HG02678 (cell line): ENCODE results near the gene FGF14.
"Not testable (repeated sequence)": the region's sequence is repeated elsewhere in the genome, so short reads cannot be mapped to it uniquely, and the experiment has no call there.

Experiments
- ATAC-seq: cut with Tn5 transposase; IDR thresholded peaks from one replicate; pipeline ENCODE4 v1.9.1; 2021; ENCODE audit warnings: mild to moderate bottlenecking, moderate library complexity; ENCODE audit not compliant: unreplicated experiment

The FGF14 gene

DNA sequence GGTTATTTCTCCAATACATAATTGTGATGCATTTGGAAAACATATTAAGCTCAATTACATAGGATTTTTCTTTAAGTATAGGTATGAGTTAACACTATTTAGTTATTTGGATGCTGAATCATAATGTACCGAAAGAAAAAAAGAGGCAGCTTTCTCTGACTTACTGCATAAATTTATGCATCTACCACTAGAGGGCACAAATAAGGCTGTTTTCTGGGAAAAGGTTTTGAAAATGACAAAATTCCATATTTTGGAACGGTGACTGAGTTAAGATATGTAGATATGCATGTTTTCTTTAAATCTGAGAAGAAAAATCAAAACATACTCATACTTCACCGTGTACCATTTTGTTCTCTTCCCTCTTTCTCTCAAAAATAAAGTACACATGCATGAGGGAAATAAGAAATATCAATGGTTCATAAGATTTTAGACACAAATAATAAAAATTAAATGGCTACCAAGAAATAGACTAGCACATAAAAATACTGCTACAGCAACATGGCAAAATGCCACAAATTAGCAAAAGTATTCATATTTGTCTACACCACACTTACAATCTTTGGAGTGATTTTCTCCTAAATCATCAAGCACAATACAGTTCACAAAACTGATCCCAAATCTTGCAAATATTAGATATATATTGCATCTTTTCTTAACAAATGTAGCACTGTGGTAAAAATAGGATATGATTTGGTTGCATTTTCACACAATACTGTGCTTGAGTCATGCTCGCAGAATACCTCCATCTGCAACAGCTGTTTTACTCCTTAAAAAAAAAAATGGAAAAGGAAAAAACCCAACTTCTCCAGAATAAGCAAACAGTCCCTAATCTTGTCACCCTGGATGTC is 260.0 kb downstream of the FGF14 start:
- peak; percentile 53 for ATAC-seq

DNA sequence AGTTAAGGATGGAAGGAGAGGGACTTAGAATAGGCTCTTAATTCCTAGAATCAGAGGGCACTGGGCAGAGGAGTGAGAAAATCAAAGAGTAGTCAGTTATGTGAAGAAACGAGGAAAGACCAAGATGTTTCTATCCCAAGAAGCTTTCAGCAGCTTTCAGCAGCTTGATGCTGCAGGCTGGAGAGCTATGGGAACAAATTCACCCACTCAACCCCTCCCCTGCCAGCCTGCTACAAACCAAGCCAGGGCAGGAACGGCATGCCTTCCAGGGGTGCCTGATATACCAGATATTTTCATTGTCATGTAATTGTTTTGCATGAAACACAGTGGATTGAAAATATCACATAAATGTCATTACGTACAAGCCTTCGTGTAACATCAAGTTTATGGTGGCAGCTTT is 262.2 kb downstream of the FGF14 start:
- ATAC-seq: no peak

DNA sequence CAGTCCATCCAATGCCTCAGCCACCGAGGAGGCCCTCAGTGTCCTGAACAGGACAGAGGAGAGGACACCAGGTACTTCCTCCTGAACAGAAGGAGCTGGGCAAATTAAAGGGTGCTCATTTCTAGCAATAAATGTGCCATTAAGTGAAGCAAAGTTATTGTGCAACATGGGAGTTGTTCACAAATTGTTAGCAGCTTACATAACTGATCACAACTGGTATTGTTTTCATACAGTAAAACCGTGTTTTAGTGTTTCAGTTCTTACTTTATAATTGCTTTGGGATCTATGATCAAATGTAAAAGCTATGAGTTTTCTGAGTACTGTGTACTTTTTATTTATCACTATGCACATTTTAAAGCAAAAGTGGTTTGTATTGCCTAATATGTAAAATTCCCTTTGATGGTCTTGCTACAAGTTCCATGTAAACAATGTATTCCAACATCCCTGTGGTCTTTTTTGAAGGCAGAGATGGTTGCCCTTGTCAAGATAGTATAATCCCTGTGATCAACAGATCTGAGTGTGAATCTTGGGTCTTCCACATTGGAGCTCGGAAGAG is 263.1 kb downstream of the FGF14 start:
- no peak for ATAC-seq

DNA sequence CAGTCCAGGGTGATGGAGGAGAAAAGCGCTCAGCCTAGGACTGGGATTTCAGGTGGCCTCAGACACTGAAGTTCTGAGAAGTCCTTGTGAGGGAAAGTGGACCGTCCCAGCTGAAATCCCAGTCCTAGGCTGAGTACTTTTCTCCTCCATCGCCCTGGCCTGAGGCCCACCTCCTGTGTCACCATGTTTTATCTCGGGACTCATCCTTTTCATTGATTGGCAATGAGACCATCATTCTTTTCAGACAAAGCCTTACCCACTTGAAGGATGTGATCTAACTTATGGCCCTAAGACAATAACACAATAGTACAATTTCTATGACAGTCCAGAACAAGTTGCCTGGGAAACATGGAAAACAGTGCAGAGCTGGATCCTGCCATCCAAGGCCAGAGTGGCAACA is 263.9 kb downstream of the FGF14 start:
- ATAC-seq: not testable (repeated sequence)

DNA sequence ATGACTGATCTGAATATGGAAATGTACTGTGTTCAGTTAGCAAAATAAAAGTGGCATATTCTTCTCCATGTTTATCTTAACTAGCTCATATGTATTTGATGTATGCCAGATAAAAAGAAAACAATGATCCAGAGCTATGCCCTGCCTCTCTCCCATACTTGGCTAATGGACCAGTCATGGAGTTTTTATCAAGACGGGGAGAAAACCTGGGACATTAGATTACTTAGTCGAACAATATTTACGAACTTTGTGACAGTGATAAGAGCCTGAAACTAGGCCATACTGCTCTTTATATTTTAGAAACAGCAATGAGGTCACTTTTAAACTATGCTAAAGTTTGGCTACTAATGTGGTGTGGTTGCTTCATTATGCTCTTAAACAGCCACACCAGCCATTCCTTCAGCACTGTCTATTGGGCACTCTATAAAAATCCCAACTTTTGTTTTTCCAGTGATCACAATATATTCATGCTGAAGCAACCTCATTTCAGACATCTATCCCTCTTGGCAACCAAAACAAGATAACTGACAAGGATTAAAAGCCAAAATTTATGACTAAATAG is 265.0 kb downstream of the FGF14 start:
- no peak for ATAC-seq

DNA sequence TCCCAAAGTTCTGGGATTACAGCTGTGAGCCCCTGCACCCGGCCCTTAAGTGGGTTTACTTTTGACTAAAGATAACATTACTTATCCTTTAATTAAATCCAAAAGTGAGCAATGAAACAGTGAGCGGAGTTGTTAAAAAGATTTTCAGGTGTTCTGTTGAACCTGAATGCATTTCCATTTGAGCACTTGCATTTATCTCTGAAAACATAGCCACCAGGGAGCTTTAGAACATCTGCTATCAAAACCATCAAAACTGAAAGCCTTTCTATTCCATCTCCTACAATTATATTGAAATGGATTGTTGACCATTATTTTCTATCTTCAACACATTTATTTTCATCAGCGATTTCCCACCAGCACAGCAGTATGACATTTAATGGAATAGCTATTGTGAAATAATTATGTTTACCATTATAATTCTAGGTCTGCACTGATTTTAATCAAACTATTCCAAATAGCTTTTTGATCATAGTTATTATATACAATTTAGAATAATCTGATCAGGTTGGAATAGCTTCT is 269.0 kb downstream of the FGF14 start:
- ATAC-seq: no peak

DNA sequence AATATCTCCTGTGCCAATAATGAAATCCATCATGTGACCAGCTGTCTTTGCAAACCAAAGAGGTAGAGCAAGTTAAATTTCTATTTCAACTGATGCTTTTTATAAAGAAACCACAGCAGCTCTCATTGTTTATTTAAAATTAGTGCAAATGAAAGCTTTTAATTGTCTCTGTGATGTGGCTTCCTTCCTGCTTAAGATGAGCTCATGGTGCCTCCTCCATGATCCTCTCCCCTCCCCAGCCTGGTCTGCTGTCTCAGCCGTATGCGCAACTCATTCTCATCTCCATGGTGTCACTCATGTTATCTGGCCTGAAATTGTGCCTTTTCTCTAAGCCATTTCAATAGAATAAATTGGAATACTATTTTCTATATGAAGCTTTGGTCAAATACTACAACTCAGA is 270.6 kb downstream of the FGF14 start:
- ATAC-seq: no peak

DNA sequence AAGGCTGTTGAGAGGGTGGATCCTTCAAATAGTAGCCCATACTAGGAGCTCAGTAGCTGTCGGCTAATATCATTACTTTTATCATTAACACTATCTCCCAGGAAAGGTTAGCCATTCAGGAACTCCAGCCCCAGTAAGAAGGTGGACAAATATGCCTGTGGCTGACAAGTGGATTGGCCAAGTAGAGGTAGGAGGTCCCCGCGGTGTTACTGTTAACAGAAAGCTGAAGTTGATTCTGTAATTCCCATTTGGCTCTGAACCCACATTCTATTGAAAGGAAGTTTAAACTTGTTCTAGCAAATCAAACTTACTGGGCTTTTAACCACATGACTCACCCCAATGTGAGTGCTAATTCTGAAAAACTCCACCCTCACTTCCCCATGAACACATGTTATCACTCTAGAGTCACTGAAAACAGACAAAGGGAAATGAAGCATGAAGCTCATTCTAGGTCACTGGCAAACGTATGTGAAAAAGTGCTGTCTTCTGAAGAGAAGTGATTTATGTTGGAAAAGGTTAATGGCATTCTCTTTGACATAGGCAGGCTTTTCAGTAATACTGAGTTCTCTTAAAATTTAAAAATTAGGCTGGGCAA is 273.5 kb downstream of the FGF14 start:
- no peak for ATAC-seq

DNA sequence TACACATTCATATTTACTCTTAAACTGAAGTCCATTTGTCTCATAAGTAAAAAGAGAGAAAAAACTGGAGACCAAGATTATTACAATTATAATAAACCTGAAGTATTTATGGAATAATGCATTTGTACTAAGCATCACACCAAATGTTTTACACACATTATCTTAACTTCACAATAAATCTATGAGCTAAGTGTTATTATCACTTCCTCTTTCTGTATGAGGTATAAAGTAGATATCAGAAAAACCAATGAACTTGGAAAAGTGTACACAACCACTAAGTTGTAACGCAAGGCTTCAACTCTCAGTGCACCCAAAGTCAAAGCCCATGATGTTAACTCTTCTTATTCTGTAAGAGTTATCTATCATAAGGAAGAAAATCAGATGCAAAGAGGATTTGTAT is 274.7 kb downstream of the FGF14 start:
- no peak for ATAC-seq

DNA sequence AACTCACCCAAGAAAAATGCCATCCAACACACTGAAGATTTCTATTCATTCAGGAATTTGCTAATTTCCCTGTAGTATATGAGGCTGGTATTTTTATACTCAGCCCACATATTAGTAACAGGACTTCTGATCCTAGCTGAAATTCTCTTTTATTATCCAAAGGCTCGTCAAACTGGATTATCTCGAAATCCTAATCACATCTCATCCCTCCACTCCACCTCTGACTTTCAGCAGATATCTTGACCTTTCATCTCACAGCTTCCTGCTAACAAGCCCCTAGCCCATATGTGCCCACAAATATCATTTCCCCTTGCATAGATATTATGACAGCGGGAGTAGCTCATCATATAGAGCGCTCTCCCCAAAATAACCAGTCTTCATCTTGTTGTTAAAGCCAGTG is 279.7 kb downstream of the FGF14 start:
- no peak for ATAC-seq

DNA sequence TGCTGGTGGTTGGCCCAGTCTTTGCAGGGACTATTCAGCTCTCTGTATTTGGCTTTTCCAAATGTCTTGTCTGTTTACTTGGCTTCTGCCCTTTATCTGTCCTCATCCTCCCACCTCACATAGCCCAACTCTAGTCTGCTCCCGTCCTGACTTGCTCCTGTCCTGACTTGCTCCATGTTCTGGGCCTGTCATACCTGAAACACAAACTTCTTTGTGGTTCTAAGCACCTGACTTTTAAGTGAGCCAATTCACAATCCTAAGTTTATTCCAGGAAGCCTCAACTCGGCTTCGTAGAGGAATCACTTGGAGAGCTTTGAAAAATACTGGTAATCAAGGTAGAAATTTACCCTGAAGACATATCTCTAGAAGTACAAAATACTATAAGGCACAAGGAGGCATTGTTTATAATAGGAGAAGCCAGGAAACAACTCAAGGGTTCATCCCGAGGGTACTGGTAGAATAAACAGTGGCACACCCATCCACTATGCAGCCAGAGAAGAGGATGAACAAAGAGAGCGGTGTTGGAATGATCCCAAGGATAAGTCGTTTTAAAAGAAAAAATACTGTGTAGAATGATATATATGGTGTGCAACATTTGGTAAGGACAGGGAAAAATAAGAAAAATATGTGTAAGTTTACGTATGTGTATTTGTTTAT is 284.5 kb downstream of the FGF14 start:
- ATAC-seq: no peak

DNA sequence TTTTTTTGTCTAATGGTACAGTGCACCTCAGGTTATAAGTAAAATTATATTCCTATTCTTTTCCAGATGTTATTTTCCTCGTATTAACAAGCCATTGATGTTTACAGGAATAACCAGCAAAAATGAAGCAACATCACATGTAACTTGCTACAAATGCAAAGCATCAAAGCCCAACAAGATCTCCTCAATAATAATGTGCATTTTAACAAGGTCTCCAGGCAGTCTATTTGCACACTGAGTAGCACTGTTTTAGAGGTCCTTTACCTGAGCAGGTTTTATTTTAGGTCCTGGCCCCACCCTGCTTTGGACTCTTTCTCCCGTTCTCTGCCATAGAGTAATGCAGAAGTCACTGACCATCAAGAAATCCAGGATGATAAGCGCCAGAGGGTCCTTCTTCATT is 298.4 kb downstream of the FGF14 start:
- no peak for ATAC-seq

DNA sequence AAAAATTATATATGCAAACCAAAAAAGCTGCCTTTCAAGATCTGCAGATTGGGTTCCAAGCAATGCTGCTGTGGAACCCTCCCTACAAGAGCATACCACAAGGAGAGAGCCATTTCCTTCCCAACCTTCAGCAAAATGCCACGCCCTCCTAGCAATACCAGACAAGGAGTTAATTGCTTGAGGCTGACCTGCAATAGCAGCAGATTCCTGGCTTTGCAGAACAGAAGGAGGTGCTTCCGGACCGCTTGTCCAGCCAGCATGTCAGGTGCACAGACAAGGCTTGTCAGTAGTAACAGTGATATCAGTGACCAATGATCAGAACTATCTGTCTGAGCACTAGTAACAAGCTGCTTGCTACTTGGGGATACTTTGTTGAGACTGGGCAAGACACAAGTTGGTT is 301.6 kb downstream of the FGF14 start:
- no peak for ATAC-seq

DNA sequence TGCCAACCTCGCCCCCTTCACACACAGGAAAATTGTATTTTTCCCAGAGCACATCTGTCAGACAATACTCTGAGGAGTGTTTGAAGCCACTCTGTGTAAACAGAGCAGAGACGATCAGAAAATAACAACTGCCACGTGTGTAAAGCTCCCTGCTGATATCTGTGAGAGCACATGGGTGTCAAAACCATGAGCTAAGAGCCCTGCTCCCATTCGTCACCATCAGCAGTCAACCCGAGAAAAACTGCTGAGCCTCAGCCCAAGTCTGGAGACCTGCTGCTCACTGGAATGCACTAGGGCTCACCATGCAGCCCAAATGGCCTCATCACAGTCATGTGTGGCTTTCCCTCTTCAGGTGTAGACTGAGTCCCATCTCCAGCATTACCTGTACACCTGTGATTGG is 304.1 kb downstream of the FGF14 start:
- ATAC-seq: no peak

DNA sequence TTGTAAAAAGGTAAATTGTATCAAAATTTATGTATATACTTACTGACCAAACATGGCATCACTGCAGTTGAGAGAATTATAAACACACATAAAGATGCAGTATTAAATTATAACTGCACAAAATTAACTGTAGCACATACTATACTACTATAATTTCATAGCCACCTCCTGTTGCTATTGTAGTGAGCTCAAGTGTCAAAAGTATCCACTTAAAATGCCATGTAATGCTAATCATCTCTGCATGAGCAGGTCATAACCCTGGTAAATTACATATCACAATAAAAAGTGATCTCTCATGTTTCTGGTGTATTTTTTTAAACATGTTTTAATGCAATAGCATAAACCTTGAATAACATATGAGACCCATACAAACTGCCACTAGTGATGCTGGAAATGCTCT is 308.6 kb downstream of the FGF14 start:
- not testable (repeated sequence) for ATAC-seq

DNA sequence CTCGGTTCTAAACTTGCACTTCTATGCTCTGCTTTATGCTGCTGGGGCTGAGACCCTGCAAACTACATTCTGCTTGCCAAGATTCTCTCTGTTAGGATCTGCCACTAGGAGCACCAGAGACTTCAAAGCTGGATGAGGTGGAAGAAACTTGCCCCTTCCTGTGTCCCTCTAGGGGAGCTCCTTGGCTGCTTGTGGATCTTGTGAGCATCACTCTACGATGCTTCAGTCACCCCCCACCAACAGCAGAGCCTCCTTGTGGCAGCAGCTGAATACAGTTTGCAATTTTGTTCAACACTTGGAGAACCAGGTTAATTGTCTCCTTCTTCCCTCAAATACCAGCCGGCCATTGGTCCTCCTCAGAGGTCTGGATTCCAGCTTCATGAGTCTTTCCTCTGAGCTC is 310.6 kb downstream of the FGF14 start:
- ATAC-seq: no peak

DNA sequence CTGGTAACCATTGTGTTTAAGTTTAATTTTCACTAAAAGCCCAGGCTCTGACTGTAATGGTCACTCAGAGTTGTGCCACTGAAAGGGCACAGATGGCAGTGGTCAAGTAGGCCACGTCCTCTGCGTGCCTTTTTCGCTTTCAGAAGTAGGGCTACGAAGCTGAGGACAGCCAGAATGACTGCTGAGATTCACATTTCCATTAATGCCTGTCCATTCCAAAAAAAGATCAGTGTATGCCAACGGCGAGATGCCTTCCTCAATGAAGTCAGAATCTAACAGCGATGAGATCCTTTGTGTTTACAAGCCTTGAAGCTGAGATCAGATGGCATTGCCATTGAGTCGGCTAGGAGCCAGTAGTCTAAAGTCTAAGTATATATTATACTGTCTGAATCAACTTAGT is 311.3 kb downstream of the FGF14 start:
- ATAC-seq: no peak

DNA sequence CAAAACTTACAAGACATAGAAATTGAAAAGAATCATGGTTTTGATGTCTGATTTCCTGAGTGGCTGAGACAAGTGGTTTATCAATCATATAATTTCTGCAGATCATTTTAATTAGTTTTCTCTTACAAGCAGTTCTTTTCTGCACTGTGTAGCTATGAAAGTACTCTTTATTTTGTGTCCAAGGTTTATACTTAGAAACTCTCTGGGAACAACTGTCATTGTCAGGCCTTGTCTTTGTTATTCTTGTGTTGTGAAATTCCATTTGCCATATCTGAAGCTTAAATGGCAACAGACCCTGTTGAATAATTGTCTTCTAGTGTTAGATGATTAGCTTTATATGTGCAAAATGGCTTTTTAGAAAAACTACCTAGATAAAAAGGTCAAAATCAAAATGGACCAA is 312.1 kb downstream of the FGF14 start:
- no peak for ATAC-seq

DNA sequence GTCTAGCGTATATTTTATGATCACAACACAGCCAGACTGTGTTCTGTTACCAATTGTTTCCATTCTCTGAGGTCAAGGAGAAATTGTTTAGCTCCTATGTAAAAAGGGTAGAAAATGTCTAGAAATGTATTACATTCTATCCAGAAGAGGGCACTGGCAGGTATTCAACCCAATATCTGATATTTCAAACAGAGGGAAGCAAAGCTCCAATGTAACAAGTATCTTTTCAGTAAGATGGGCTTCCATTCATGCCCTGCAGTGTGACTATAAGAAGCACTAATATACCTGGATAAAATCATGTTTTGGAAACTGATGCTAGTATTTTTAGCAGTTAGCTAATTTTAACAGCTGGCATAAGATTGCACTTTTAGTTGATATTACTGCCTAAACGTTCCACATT is 312.7 kb downstream of the FGF14 start:
- ATAC-seq: no peak

DNA sequence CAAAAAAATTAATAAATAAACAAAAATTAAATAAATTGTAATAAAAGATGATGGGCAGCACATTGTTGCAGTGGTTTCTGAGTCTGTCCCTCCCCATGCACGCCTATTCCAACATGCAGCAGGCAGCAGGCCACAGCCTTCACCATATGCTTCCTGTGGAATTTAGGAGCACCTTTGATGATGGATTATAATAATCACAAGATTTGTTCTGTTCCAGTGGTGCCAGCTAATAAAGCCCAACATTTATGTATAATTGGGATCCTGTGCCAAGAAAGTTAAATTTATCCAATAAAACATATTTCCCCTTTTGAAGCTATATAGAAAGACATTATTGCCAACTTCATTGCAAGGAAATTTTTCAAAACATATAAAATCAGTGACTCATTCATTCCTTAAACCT is 328.6 kb downstream of the FGF14 start:
- no peak for ATAC-seq

DNA sequence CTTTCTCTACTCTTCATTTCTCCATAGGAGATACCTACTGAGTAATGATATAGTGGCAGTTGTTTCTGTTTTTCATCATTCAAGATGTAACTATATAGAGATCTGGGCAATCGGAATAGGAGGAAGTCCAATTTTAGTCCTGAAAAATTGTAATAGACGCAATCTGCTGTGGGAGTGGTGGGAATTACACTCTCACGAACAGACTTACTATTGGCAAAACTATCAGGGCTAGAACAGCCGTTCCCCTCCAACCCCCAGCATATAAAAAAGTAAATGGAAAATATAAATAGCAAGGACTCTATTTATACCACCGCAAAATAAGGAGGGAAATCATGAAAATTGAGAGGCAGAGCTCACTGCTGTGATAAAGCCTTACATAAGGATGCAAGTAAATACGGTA is 330.1 kb downstream of the FGF14 start:
- ATAC-seq: no peak
